Measurements from ENCODE around the gene APP.

DNA sequence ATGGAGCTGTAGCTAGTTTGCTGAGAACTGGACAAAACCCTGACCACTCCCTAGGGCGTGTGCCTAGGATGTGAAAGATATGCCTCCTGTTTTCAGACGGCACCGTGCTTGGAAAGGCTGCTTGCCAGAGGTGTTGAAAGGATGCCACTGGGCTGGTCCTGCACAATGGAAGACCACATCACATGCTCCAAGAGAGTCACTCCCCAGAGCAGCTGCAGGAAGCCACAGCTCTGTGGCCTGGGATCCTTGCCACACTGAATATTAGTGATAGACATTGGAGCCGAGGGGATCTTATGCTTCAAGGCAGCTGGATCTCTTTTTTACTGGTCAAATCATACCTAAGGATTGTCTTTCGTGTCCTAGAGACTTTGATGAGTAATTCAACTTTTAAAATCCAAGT is 6.6 kb upstream of the APP start:
- TF ChIP-seq, protein P1, sequence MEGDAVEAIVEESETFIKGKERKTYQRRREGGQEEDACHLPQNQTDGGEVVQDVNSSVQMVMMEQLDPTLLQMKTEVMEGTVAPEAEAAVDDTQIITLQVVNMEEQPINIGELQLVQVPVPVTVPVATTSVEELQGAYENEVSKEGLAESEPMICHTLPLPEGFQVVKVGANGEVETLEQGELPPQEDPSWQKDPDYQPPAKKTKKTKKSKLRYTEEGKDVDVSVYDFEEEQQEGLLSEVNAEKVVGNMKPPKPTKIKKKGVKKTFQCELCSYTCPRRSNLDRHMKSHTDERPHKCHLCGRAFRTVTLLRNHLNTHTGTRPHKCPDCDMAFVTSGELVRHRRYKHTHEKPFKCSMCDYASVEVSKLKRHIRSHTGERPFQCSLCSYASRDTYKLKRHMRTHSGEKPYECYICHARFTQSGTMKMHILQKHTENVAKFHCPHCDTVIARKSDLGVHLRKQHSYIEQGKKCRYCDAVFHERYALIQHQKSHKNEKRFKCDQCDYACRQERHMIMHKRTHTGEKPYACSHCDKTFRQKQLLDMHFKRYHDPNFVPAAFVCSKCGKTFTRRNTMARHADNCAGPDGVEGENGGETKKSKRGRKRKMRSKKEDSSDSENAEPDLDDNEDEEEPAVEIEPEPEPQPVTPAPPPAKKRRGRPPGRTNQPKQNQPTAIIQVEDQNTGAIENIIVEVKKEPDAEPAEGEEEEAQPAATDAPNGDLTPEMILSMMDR (IDR thresholded peaks at IDR 0.05): no peak
- TF ChIP-seq POLR2AphosphoS5 (IDR thresholded peaks at IDR 0.05) (no peak), POLR2A (IDR thresholded peaks at IDR 0.05) (no peak)

Measured in breast epithelium (tissue), 3 donors.